ENCODE results near the gene TPST1. TPM values are rescaled to one million over a fixed set of nuclear protein-coding genes. Genes with fewer than 3 reads are reported as not detected.
"Not testable (repeated sequence)": the region's sequence is repeated elsewhere in the genome, so short reads cannot be mapped to it uniquely, and the experiment has no call there.

Gene TPST1
- total RNA-seq, 4 donors from 2014 or later, result 1.4 to 3.7 (median 3.0) TPM

GRCh38 chr7:66319407-66319979 is 114.4 kb downstream of the TPST1 start:
- in situ Hi-C loops (cut with MboI; ENCODE audit: low sequenced_read_pairs in 4 of 4), result no loop called here
- Histone ChIP-seq H3K4me1 (no peaks in the 10 kb centered on the region), H3K27me3 (no peaks in the 10 kb centered on the region), H3K4me3 (no peak overlapping the region), H3K36me3 (no peaks in the 10 kb centered on the region), H3K9me3 (no peaks in the 10 kb centered on the region), H3K27ac (no peak overlapping the region)
- DNase-seq, result no peak
- TF ChIP-seq CTCF (IDR thresholded peaks at IDR 0.05 in 4 of 5, conservative IDR thresholded peaks at IDR 0.05 in 1 of 5) (no peak), POLR2A (IDR thresholded peaks at IDR 0.05) (no peak)
- no peak for ATAC-seq
- intact Hi-C loops (cut with DNase I; ENCODE audit: low total_unique reads), result no loop called here

GRCh38 chr7:66321283-66321682 is 116.1 kb downstream of the TPST1 start:
- no peak for TF ChIP-seq POLR2A (IDR thresholded peaks at IDR 0.05)
- TF ChIP-seq CTCF (IDR thresholded peaks at IDR 0.05 in 4 of 5, conservative IDR thresholded peaks at IDR 0.05 in 1 of 5), result no peak
- H3K9me3 ChIP-seq, result no peaks in the 10 kb centered on the region
- no peak for ATAC-seq
- DNase-seq, result no peak
- H3K27ac ChIP-seq, result no peak overlapping the region
- no peaks in the 10 kb centered on the region for H3K36me3 ChIP-seq
- no peaks in the 10 kb centered on the region for H3K27me3 ChIP-seq
- in situ Hi-C loops (cut with MboI; ENCODE audit: low sequenced_read_pairs in 4 of 4), result no loop called here
- intact Hi-C loops (cut with DNase I; ENCODE audit: low total_unique reads), result no loop called here
- H3K4me1 ChIP-seq, result no peaks in the 10 kb centered on the region
- H3K4me3 ChIP-seq, result no peak overlapping the region

- Histone ChIP-seq H3K9me3 (no peaks in the 10 kb centered on the region), H3K27me3 (no peaks in the 10 kb centered on the region), H3K4me3 (no peak overlapping the region), H3K36me3 (no peaks in the 10 kb centered on the region), H3K4me1 (no peaks in the 10 kb centered on the region), H3K27ac (no peak overlapping the region)
- ATAC-seq (no peak), DNase-seq (no peak)
- TF ChIP-seq CTCF (IDR thresholded peaks at IDR 0.05 in 4 of 5, conservative IDR thresholded peaks at IDR 0.05 in 1 of 5) (no peak), POLR2A (IDR thresholded peaks at IDR 0.05) (no peak)
- in situ Hi-C loops (cut with MboI; ENCODE audit: low sequenced_read_pairs in 4 of 4) (no loop called here), intact Hi-C loops (cut with DNase I; ENCODE audit: low total_unique reads) (no loop called here)
Measured at GRCh38 chr7:66323114-66323796, 118.1 kb downstream of the TPST1 start.

- H3K36me3 ChIP-seq; in situ Hi-C loops (cut with MboI; ENCODE audit: low sequenced_read_pairs in 4 of 4); ATAC-seq; H3K9me3 ChIP-seq; DNase-seq; intact Hi-C loops (cut with DNase I; ENCODE audit: low total_unique reads); H3K27ac ChIP-seq; H3K4me1 ChIP-seq; H3K4me3 ChIP-seq; H3K27me3 ChIP-seq: not testable (repeated sequence)
Measured at GRCh38 chr7:66324985-66325384, 119.9 kb downstream of the TPST1 start.

- H3K36me3 ChIP-seq, result no peaks in the 10 kb centered on the region
- no peak overlapping the region for H3K27ac ChIP-seq
- in situ Hi-C loops (cut with MboI; ENCODE audit: low sequenced_read_pairs in 4 of 4), result no loop called here
- intact Hi-C loops (cut with DNase I; ENCODE audit: low total_unique reads), result no loop called here
- DNase-seq (no peak), ATAC-seq (peak in 1 of 2 donors; percentile 47)
- TF ChIP-seq CTCF (IDR thresholded peaks at IDR 0.05 in 4 of 5, conservative IDR thresholded peaks at IDR 0.05 in 1 of 5) (no peak), POLR2A (IDR thresholded peaks at IDR 0.05) (no peak)
- H3K4me3 ChIP-seq, result no peak overlapping the region
- H3K27me3 ChIP-seq, result no peaks in the 10 kb centered on the region
- H3K9me3 ChIP-seq, result no peaks in the 10 kb centered on the region
- peaks cover 3 to 10% of the 10 kb centered on the region in 2 donors for H3K4me1 ChIP-seq
Measured at GRCh38 chr7:66326501-66327215, 121.5 kb downstream of the TPST1 start.
